HG02840 (cell line): ENCODE results near the gene POLDIP2.

Experiments
- ATAC-seq: cut with Tn5 transposase; IDR thresholded peaks from one replicate; pipeline ENCODE4 v1.9.1; 2021; ENCODE audit warnings: mild to moderate bottlenecking, moderate library complexity, moderate number of reproducible peaks; ENCODE audit not compliant: unreplicated experiment, low FRiP score

Gene POLDIP2

GRCh38 chr17:28318759-28319597, 38.3 kb downstream of the POLDIP2 start, which contains the start of gene TMEM97:
TMEM97 (plus strand) TSS chr17:28319200; CDS start chr17:28319240, 40 bp downstream.
- ATAC-seq = peak; percentile 94

GRCh38 chr17:28317966-28318758, 39.2 kb downstream of the POLDIP2 start:
- ATAC-seq = peak; percentile 5

GRCh38 chr17:28317099-28317965, 40.0 kb downstream of the POLDIP2 start:
- no peak for ATAC-seq

GRCh38 chr17:28315846-28316705, 41.3 kb downstream of the POLDIP2 start:
- no peak for ATAC-seq

- ATAC-seq = no peak
Measured at GRCh38 chr17:28313841-28314240, 43.5 kb downstream of the POLDIP2 start.

- ATAC-seq = no peak
Measured at GRCh38 chr17:28306954-28307401, 50.3 kb downstream of the POLDIP2 start.

GRCh38 chr17:28298449-28298848, 58.9 kb downstream of the POLDIP2 start:
- no peak for ATAC-seq
